HUES48 (cell line): ENCODE data around the gene ZXDB.
"Not testable (repeated sequence)": the region's sequence is repeated elsewhere in the genome, so short reads cannot be mapped to it uniquely, and the experiment has no call there.

ENCODE experiments used
- H3K27ac ChIP-seq: one replicate; pipeline ENCODE4 v1.7.0; 2013; ENCODE audit warnings: low read depth, low read length, inconsistent platforms
- H3K27me3 ChIP-seq: 2 replicates; pipeline ENCODE4 v1.6.1; 2013; ENCODE audit warnings: mild to moderate bottlenecking, low read length; ENCODE audit not compliant: control insufficient read depth, insufficient read depth
- H3K36me3 ChIP-seq: 2 replicates; pipeline ENCODE4 v1.6.1; 2013; ENCODE audit warnings: low read length; ENCODE audit not compliant: control insufficient read depth, insufficient read depth
- H3K4me1 ChIP-seq: 2 replicates; pipeline ENCODE4 v1.6.1; 2013; ENCODE audit warnings: mild to moderate bottlenecking, low read length; ENCODE audit not compliant: control insufficient read depth, insufficient read depth
- H3K4me3 ChIP-seq: 2 replicates; pipeline ENCODE4 v1.5.1; 2013; ENCODE audit warnings: mild to moderate bottlenecking, low read depth, low read length
- H3K9ac ChIP-seq: 2 replicates; pipeline ENCODE4 v1.6.1; 2013; ENCODE audit warnings: mild to moderate bottlenecking, low read depth, low read length, moderate library complexity
- H3K9me3 ChIP-seq: 2 replicates; pipeline ENCODE4 v1.6.1; 2013; ENCODE audit warnings: low read length; ENCODE audit not compliant: control insufficient read depth, insufficient read depth

Gene ZXDB

GRCh38 chrX:57596109-57596508 is 4.3 kb downstream of the ZXDB start:
- peaks cover 7% of the 10 kb centered on the region; the same call in 1 of the 2 replicates for H3K4me1 ChIP-seq
- H3K27ac ChIP-seq, result no peak overlapping the region
- H3K9ac ChIP-seq, result no peak overlapping the region
- H3K27me3 ChIP-seq, result no peaks in the 10 kb centered on the region
- H3K9me3 ChIP-seq, result peaks cover 17% of the 10 kb centered on the region; the same call in 1 of the 2 replicates
- H3K4me3 ChIP-seq, result peak overlapping the region; percentile 43
- H3K36me3 ChIP-seq, result no peaks in the 10 kb centered on the region

- Histone ChIP-seq H3K4me1 (peaks cover 7% of the 10 kb centered on the region; the same call in 1 of the 2 replicates), H3K9ac (no peak overlapping the region), H3K27ac (no peak overlapping the region), H3K9me3 (peaks cover 17% of the 10 kb centered on the region; the same call in 1 of the 2 replicates), H3K36me3 (no peaks in the 10 kb centered on the region), H3K27me3 (no peaks in the 10 kb centered on the region), H3K4me3 (peak overlapping the region; percentile 43)
These were observed 4.7 kb downstream of the ZXDB start for GRCh38 chrX:57596516-57596915.

- H3K9me3 ChIP-seq, result peaks cover 17% of the 10 kb centered on the region; the same call in 1 of the 2 replicates
- no peak overlapping the region for H3K27ac ChIP-seq
- no peaks in the 10 kb centered on the region for H3K27me3 ChIP-seq
- H3K4me3 ChIP-seq, result no peak overlapping the region
- H3K4me1 ChIP-seq, result 0 out of 2 replicates have a peak, but pooled peaks cover 3% of the 10 kb centered on the region
- no peak overlapping the region for H3K9ac ChIP-seq
- H3K36me3 ChIP-seq, result no peaks in the 10 kb centered on the region
These were observed 15.7 kb downstream of the ZXDB start for GRCh38 chrX:57607295-57608187.

DNA sequence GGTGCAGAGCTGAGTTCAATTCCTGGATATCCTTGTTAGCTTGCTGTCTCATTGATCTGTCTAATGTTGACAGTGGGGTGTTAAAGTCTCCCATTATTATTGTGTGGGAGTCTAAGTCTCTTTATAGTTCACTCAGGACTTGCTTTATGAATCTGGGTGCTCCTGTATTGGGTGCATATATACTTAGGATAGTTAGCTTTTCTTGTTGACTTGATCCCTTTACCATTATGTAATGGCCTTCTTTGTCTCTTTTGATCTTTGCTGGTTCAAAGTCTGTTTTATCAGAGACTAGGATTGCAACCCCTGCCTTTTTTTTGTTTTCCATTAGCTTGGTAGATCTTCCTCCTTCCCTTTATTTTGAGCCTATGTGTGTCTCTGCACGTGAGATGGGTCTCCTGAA is 21.5 kb downstream of the ZXDB start:
- H3K9me3 ChIP-seq, result peaks cover 32% of the 10 kb centered on the region
- not testable (repeated sequence) for H3K9ac ChIP-seq, H3K27ac ChIP-seq, H3K36me3 ChIP-seq, H3K4me1 ChIP-seq, H3K27me3 ChIP-seq, H3K4me3 ChIP-seq

- not testable (repeated sequence) for H3K4me3 ChIP-seq, H3K27me3 ChIP-seq, H3K9ac ChIP-seq, H3K27ac ChIP-seq, H3K4me1 ChIP-seq, H3K36me3 ChIP-seq
- H3K9me3 ChIP-seq, result peaks cover 12% of the 10 kb centered on the region; the same call in 1 of the 2 replicates
These were observed 37.6 kb downstream of the ZXDB start for GRCh38 chrX:57629438-57629837.

DNA sequence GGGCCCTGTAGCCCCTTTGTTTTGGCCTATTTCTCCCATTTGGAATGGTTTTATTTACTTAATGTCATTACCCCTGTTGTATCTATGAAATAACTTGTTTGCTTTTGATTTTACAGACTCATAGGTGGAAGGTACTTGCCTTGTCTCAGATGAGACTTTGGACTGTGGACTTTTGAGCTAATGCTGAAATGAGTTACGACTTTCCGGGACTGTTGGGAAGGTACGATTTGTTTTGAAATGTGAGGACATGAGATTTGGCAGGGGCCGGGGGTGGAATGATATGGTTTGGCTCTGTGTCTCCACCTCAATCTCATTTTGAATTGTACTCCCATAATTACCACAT is 48.8 kb downstream of the ZXDB start:
- Histone ChIP-seq H3K9ac (no peak overlapping the region), H3K36me3 (no peaks in the 10 kb centered on the region), H3K4me1 (no peaks in the 10 kb centered on the region), H3K9me3 (peaks cover 33% of the 10 kb centered on the region), H3K27me3 (no peaks in the 10 kb centered on the region), H3K4me3 (no peak overlapping the region), H3K27ac (no peak overlapping the region)

DNA sequence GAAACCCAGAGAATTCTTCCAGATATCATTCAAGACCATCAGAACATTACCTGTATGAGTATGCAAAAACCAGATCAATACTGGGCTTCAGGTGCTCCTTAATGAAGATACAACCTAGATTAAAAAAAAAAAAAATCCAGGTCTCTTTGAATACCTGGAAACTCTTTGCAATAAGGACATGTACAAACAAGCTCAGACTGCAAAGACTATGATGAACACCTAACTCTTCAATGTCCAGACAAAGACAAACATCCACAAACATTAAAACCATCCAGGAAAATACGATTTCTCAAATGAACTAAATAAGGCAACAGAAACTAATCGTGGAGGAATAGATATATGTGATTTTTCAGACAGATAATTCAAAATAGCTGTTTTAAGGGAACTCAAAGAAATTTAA is 49.5 kb downstream of the ZXDB start:
- no peak overlapping the region for H3K27ac ChIP-seq
- H3K4me3 ChIP-seq, result no peak overlapping the region
- no peaks in the 10 kb centered on the region for H3K27me3 ChIP-seq

GRCh38 chrX:57643698-57644097 is 51.9 kb downstream of the ZXDB start:
- peaks cover 13% of the 10 kb centered on the region for H3K4me1 ChIP-seq

More for the DNA sequence above, 49.5 kb downstream of the ZXDB start:
- peaks cover 33% of the 10 kb centered on the region for H3K9me3 ChIP-seq
- no peaks in the 10 kb centered on the region for H3K36me3 ChIP-seq
- H3K9ac ChIP-seq, result no peak overlapping the region
- 0 out of 2 replicates have a peak, but pooled peaks cover 3% of the 10 kb centered on the region for H3K4me1 ChIP-seq

GRCh38 chrX:57647020-57647419 is 55.2 kb downstream of the ZXDB start:
- no peaks in the 10 kb centered on the region for H3K36me3 ChIP-seq
- H3K27me3 ChIP-seq, result no peaks in the 10 kb centered on the region
- H3K4me3 ChIP-seq, result no peak overlapping the region
- no peak overlapping the region for H3K9ac ChIP-seq
- H3K27ac ChIP-seq, result peak overlapping the region; percentile 37
- peaks cover 16% of the 10 kb centered on the region for H3K9me3 ChIP-seq
- H3K4me1 ChIP-seq, result peaks cover 20% of the 10 kb centered on the region

More at GRCh38 chrX:57643698-57644097, 51.9 kb downstream of the ZXDB start:
- Histone ChIP-seq H3K4me3 (no peak overlapping the region), H3K9ac (no peak overlapping the region), H3K36me3 (no peaks in the 10 kb centered on the region), H3K9me3 (peaks cover 32% of the 10 kb centered on the region), H3K27ac (no peak overlapping the region), H3K27me3 (no peaks in the 10 kb centered on the region)
